Liver (tissue), 9 donors: ENCODE results near the gene ASGR2. TPM values are rescaled to one million over a fixed set of nuclear protein-coding genes. Genes with fewer than 3 reads are reported as not detected.

Experiments used
- DNase-seq: peaks from one replicate; pipeline ENCODE4 v3.0.0-alpha.2; 2017; ENCODE audit warnings: low spot score
- H3K27ac ChIP-seq, 2 donors: one replicate each; pipeline ENCODE4 v1.7.0; 2013; ENCODE audit warnings: inconsistent platforms in 2 of 2, low read length in 2 of 2, control low read depth in 1 of 2, low read depth in 1 of 2, mild to moderate bottlenecking in 1 of 2
- H3K27me3 ChIP-seq, 4 donors: one replicate each; pipeline versions ENCODE4 v1.6.1 to v1.7.0; 2013; ENCODE audit warnings: low read length in 3 of 4, inconsistent platforms in 1 of 4, mild to moderate bottlenecking in 1 of 4, moderate library complexity in 1 of 4; ENCODE audit not compliant: control insufficient read depth in 4 of 4, insufficient read depth in 4 of 4
- H3K36me3 ChIP-seq, 4 donors: one replicate each; pipeline versions ENCODE4 v1.6.1 to v1.7.0; 2013; ENCODE audit warnings: low read length in 3 of 4, mild to moderate bottlenecking in 3 of 4, low read depth in 1 of 4, moderate library complexity in 1 of 4; ENCODE audit not compliant: control insufficient read depth in 4 of 4, insufficient read depth in 3 of 4
- H3K4me1 ChIP-seq, 4 donors: one replicate each; pipeline versions ENCODE4 v1.6.1 to v1.7.0; 2013; ENCODE audit warnings: low read length in 3 of 4, mild to moderate bottlenecking in 3 of 4, moderate library complexity in 1 of 4; ENCODE audit not compliant: control insufficient read depth in 4 of 4, insufficient read depth in 4 of 4
- H3K4me3 ChIP-seq, 3 donors: one replicate each; pipeline versions ENCODE4 v1.6.1 to v1.7.0; 2013; ENCODE audit warnings: low read length in 3 of 3, control low read depth in 1 of 3, low read depth in 1 of 3, mild to moderate bottlenecking in 1 of 3
- H3K9ac ChIP-seq, 2 donors: one replicate each; pipeline ENCODE4 v1.7.0; 2013; ENCODE audit warnings: low read length in 2 of 2, mild to moderate bottlenecking in 2 of 2, moderate library complexity in 2 of 2, control low read depth in 1 of 2, low read depth in 1 of 2
- H3K9me3 ChIP-seq, 4 donors: one replicate each; pipeline versions ENCODE4 v1.6.1 to v1.7.0; 2013; ENCODE audit warnings: low read length in 3 of 4; ENCODE audit not compliant: control insufficient read depth in 4 of 4
- ATF3 ChIP-seq: IDR thresholded peaks from 2 replicates; pipeline ENCODE4 v1.6.1; 2016; ENCODE audit warnings: antibody characterized with exemption
- CTCF ChIP-seq: fragments of 150-350 bp; IDR thresholded peaks from 2 replicates; pipeline ENCODE4 v1.5.1; 2017; ENCODE audit warnings: improper control_type of control experiment, low read depth, low read length; ENCODE audit not compliant: missing input control
- EGR1 ChIP-seq, 2 donors: IDR thresholded peaks; 2 replicates each; pipeline ENCODE4 v1.6.1; 2016 to 2018; ENCODE audit warnings: antibody characterized with exemption in 2 of 2, low read depth in 2 of 2
- FOXA1 ChIP-seq: IDR thresholded peaks from 2 replicates; pipeline ENCODE4 v1.6.1; 2016; ENCODE audit warnings: antibody characterized with exemption
- FOXA2 ChIP-seq: IDR thresholded peaks from 2 replicates; pipeline ENCODE4 v1.6.1; 2016; ENCODE audit warnings: antibody characterized with exemption
- GABPA ChIP-seq, 2 donors: IDR thresholded peaks in 1 of 2; conservative IDR thresholded peaks in 1 of 2; 2 replicates each; pipeline ENCODE4 v1.6.1; 2016; ENCODE audit warnings: antibody characterized with exemption in 2 of 2, mild to moderate bottlenecking in 1 of 2, moderate library complexity in 1 of 2
- HNF4A ChIP-seq, 2 donors: conservative IDR thresholded peaks; 2 replicates each; pipeline ENCODE4 v1.6.1; 2016; ENCODE audit warnings: antibody characterized with exemption in 2 of 2, mild to moderate bottlenecking in 2 of 2
- HNF4G ChIP-seq: IDR thresholded peaks from 2 replicates; pipeline ENCODE4 v1.6.1; 2016; ENCODE audit warnings: antibody characterized with exemption
- JUND ChIP-seq, 2 donors: IDR thresholded peaks; 2 replicates each; pipeline ENCODE4 v1.6.1; 2016; ENCODE audit warnings: antibody characterized with exemption in 2 of 2
- MAX ChIP-seq: IDR thresholded peaks from 2 replicates; pipeline ENCODE4 v1.6.1; 2016; ENCODE audit warnings: antibody characterized with exemption
- NR2F2 ChIP-seq: IDR thresholded peaks from 2 replicates; pipeline ENCODE4 v1.6.1; 2016; ENCODE audit warnings: antibody characterized with exemption
- RAD21 ChIP-seq, 2 donors: IDR thresholded peaks; 2 replicates each; pipeline ENCODE4 v1.6.1; 2016; ENCODE audit warnings: antibody characterized with exemption in 2 of 2, mild to moderate bottlenecking in 2 of 2
- REST ChIP-seq: IDR thresholded peaks from 2 replicates; pipeline ENCODE4 v1.6.1; 2016; ENCODE audit warnings: antibody characterized with exemption, mild to moderate bottlenecking
- RXRA ChIP-seq, 2 donors: IDR thresholded peaks; 2 replicates each; pipeline ENCODE4 v1.6.1; 2017 to 2018; ENCODE audit warnings: antibody characterized with exemption in 2 of 2, mild to moderate bottlenecking in 1 of 2
- SP1 ChIP-seq: IDR thresholded peaks from 2 replicates; pipeline ENCODE4 v1.6.1; 2018; ENCODE audit warnings: antibody characterized with exemption, mild to moderate bottlenecking
- TAF1 ChIP-seq: conservative IDR thresholded peaks from 2 replicates; pipeline ENCODE4 v1.6.1; 2016; ENCODE audit warnings: antibody characterized with exemption, mild to moderate bottlenecking
- YY1 ChIP-seq: IDR thresholded peaks from 2 replicates; pipeline ENCODE4 v1.6.1; 2016; ENCODE audit warnings: antibody characterized with exemption, mild to moderate bottlenecking
- ZBTB33 ChIP-seq: IDR thresholded peaks from 2 replicates; pipeline ENCODE4 v1.6.1; 2016; ENCODE audit warnings: antibody characterized with exemption
- WGBS: extraction: QIAGEN DNeasy Blood & Tissue Kit; methylation state at CpG from one replicate; pipeline ENCODE4 v1.1.7; 2013; 5-methylcytosine and 5-hydroxymethylcytosine counted together
- polyA plus RNA-seq, 2 donors: library from polyadenylated mRNA; stranded (reverse) in 1 of 2; unstranded in 1 of 2; fragments of 200-250 nt in 1 of 2; fragments of >200 nt in 1 of 2; fragmentation: Nextera tagmentation in 1 of 2; extraction: Ambion mirVana in 1 of 2; gene quantifications; one replicate each; pipeline versions ENCODE4 v1.2.1 to v1.2.3, GENCODE V29; 2013 to 2015
- total RNA-seq, 2 donors: library from RNA; depleted of rRNA; stranded (reverse); fragments of >200 nt; gene quantifications; one replicate each; pipeline ENCODE4 v1.2.3, GENCODE V29; 2014
- donor health status: healthy.
- donor health status: healthy.
- donor health status: healthy.
- donor health status: healthy.
- donor health status: healthy.

The ASGR2 gene
- total and polyA plus RNA-seq, 4 donors, result 188 to 657 (median 493) TPM

- TF ChIP-seq REST (no peak), NR2F2 (no peak), JUND (IDR thresholded peaks at IDR 0.05) (no peak), RXRA (IDR thresholded peaks at IDR 0.05) (no peak), TAF1 (no peak)
Measured at GRCh38 chr17:7072406-7072805, 42.2 kb downstream of the ASGR2 start (continued).

- H3K36me3 ChIP-seq, result peaks cover 0 to 4% (median 1%) of the 10 kb centered on the region in 4 donors
- no peak overlapping the region for H3K4me3 ChIP-seq
- no peak overlapping the region for H3K27ac ChIP-seq
- H3K4me1 ChIP-seq, result peaks cover 0 to 11% (median 1%) of the 10 kb centered on the region in 4 donors
- no peak overlapping the region for H3K9ac ChIP-seq
- WGBS, result 92% methylated on average over 3 of the region's 3 CpGs
- H3K27me3 ChIP-seq, result no peaks in the 10 kb centered on the region
- no peaks in the 10 kb centered on the region for H3K9me3 ChIP-seq
- no peak for DNase-seq
- no peak for TF ChIP-seq HNF4A (conservative IDR thresholded peaks at IDR 0.05)
- TF ChIP-seq FOXA1, result no peak
Measured at GRCh38 chr17:7070712-7071111, 43.9 kb downstream of the ASGR2 start.

- no peaks in the 10 kb centered on the region for H3K27me3 ChIP-seq
- 62% methylated on average over 1 of the region's 1 CpG for WGBS
Measured at GRCh38 chr17:7068268-7068667, 46.4 kb downstream of the ASGR2 start.

More at GRCh38 chr17:7068268-7068667, 46.4 kb downstream of the ASGR2 start:
- Histone ChIP-seq H3K9me3 (no peaks in the 10 kb centered on the region), H3K9ac (no peak overlapping the region), H3K36me3 (no peaks in the 10 kb centered on the region), H3K27ac (no peak overlapping the region), H3K4me1 (peaks cover 0 to 11% (median 1%) of the 10 kb centered on the region in 4 donors), H3K4me3 (no peak overlapping the region)
- no peak for DNase-seq
- TF ChIP-seq YY1, result no peak
- no peak for TF ChIP-seq CTCF
- no peak for TF ChIP-seq FOXA2
- no peak for TF ChIP-seq RXRA (IDR thresholded peaks at IDR 0.05)
- TF ChIP-seq FOXA1, result no peak
- TF ChIP-seq SP1, result no peak
- TF ChIP-seq HNF4G, result no peak
- TF ChIP-seq MAX, result no peak
- no peak for TF ChIP-seq ZBTB33
- no peak for TF ChIP-seq ATF3
- no peak for TF ChIP-seq HNF4A (conservative IDR thresholded peaks at IDR 0.05)
- TF ChIP-seq JUND (IDR thresholded peaks at IDR 0.05), result no peak
- TF ChIP-seq GABPA (IDR thresholded peaks at IDR 0.05 in 1 of 2, conservative IDR thresholded peaks at IDR 0.05 in 1 of 2), result no peak
- TF ChIP-seq RAD21 (IDR thresholded peaks at IDR 0.05), result no peak
- no peak for TF ChIP-seq TAF1
- no peak for TF ChIP-seq EGR1 (IDR thresholded peaks at IDR 0.05; ENCODE audit: low read depth in 2 of 2)
- TF ChIP-seq REST, result no peak
- TF ChIP-seq NR2F2, result no peak
